NCI-H526 treated with DMSO at 0.1 percent for 48 hours (cell line): ENCODE measurements around the gene PAX1.

Source experiments
- DNase-seq: peaks from one replicate; lab custom pipeline; 2025; lab: John Stamatoyannopoulos, UW

The PAX1 gene

GRCh38 chr20:21703717-21704407 is 1.6 kb upstream of the PAX1 start:
- DNase-seq: no peak

- no peak for DNase-seq
These were observed 767 bp upstream of the PAX1 start for GRCh38 chr20:21704408-21705385.

DNA sequence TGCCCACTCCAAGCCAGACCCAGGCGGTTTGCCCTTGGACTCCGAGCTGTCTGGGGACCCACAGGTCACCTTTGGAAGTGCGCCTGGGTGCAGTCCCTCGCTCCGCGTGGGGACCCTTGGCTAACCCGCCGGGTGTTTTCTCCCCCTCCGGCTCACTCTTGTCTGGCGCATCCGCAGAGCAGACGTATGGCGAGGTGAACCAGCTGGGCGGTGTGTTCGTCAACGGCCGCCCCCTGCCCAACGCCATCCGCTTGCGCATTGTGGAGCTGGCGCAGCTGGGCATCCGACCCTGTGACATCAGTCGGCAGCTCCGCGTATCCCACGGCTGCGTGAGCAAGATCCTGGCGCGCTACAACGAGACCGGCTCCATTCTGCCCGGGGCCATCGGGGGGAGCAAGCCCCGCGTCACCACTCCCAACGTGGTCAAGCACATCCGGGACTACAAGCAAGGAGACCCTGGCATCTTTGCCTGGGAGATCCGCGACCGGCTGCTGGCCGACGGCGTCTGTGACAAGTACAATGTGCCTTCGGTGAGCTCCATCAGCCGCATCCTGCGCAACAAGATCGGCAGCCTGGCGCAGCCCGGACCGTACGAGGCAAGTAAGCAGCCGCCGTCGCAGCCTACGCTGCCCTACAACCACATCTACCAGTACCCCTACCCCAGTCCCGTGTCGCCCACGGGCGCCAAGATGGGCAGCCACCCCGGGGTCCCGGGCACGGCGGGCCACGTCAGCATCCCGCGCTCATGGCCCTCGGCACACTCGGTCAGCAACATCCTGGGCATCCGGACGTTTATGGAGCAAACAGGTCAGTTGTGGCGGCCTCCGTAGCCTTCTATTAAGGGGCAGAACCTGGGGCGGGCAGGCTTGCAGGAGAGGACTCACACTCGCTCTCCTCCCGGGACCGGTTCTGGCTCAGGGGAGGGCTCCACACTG is 1.1 kb downstream of the PAX1 start:
- DNase-seq: peak; percentile 60

- no peak for DNase-seq
These were observed 1.8 kb downstream of the PAX1 start for GRCh38 chr20:21707267-21707666.

- DNase-seq: no peak
These were observed 2.7 kb downstream of the PAX1 start for GRCh38 chr20:21707999-21708737.

- DNase-seq: no peak
These were observed 3.5 kb downstream of the PAX1 start for GRCh38 chr20:21708738-21709534.

GRCh38 chr20:21709535-21709904 is 4.1 kb downstream of the PAX1 start:
- no peak for DNase-seq

DNA sequence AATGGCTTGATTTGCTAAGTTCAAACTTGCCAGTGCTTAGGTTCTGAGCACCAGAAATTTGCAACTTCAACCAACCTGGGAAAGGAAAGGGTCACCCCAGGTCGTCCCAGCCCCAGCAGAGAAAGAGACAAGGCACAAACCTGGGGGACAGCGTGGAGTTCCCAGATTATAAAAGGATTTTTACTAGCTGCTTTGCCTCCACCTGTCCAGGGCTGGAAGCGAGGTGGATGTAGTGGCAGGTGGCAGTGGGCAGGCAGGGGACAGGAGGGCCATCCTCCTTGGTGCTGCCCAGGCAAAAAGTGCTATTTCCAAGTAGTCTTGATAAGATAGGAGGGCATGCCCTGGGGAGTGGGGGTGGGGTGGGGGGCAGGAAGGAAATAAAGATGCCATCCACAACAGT is 4.9 kb downstream of the PAX1 start:
- DNase-seq: no peak

DNA sequence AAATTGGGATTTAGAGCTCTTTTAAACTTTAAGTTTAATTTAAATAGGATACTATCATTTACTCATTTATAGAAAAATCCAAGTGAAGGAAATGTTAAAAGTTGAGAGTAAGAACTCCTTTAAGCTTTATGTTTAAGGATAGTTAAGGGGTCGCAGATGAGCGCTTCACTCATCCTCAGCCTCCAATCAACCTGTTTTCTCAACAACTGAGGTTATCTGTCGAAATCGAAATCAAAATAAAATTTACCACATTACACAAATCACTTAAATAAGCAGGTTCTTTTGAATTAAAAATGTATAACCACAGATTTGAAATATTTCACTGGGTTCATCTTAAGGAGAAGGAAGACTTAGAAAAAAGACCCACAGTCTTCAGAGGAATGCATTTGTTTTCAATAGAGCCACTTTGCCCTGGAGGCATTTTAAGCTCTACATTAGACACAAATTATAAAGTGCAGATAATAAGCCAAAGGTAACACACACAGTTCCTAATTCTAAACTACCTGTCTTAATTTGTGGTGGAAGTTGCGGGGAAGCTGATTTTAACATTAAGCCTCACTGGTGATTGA is 5.5 kb downstream of the PAX1 start:
- DNase-seq: no peak

DNA sequence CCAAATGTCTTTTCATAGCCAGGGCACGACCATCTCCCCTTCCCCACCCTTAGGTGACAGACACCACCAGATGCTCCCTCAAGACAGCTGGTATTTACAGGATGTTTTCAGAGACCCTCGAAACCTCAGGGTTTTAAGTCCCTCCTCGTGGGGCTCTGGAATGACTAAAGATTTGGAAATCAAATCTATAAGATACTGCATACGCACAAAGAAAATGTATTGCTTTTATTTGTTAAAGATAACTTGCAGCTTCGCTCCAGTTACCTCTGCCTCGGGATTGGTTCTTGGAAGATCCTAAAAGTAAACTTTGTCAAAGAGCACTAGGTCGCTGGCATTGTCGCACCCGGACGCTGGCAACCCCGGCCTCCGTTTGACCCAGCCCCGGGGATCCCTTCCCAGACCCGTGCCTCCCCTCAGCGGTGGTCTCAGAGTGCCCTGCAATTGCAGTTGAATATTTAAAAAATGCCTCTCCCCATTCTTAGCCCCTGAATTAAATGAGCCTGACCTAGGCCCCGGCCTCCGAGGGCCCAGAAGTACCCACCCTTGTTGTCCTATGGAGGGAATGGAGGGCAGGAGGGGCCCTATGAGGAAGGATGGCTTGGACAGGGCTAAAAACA is 7.1 kb downstream of the PAX1 start:
- no peak for DNase-seq

GRCh38 chr20:21713470-21713869 is 8.0 kb downstream of the PAX1 start:
- no peak for DNase-seq

GRCh38 chr20:21713901-21714296 is 8.4 kb downstream of the PAX1 start:
- DNase-seq: no peak

DNA sequence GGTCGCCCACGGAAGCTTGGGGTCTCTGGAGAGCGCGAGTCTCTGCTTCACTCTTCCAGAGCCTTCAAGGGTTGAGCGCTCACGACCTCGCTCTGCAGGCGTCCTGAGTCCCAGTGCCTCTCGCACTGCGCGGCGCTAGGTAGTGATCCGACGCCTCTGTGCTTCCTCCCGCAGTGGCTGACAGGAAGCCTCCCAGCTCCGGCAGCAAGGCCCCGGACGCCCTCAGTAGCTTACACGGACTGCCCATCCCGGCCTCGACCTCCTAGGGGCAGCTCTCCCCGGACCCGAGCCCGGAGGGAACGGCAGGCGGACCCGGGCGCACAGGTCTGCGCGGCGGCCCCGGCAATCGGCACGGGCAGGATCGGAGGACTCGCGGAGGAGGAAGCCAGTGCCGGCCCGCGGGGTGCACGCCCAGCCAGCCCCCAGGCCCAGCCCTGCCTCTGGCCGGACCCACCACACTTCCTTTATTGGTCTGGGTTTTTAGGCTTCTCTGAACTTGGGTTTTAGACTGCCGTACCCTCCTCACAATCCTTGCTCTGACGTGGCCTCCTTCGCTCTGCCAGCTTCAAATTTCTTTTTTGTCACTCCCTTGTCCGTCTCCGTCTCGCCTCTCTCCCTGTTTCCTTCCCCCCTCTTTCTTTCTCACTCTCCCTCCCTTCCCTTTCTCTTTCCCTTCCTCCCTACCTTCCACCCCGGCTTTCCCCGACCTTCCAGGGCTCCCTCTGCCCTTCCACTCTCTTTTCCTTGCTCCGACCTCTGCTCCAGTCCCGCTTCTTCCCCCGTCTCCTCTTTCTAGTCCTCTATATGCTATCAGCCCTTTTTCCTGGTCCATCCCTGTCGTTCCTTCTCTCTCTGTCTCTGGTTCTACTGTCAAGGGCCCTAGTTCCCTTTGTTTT is 9.1 kb downstream of the PAX1 start:
- no peak for DNase-seq

DNA sequence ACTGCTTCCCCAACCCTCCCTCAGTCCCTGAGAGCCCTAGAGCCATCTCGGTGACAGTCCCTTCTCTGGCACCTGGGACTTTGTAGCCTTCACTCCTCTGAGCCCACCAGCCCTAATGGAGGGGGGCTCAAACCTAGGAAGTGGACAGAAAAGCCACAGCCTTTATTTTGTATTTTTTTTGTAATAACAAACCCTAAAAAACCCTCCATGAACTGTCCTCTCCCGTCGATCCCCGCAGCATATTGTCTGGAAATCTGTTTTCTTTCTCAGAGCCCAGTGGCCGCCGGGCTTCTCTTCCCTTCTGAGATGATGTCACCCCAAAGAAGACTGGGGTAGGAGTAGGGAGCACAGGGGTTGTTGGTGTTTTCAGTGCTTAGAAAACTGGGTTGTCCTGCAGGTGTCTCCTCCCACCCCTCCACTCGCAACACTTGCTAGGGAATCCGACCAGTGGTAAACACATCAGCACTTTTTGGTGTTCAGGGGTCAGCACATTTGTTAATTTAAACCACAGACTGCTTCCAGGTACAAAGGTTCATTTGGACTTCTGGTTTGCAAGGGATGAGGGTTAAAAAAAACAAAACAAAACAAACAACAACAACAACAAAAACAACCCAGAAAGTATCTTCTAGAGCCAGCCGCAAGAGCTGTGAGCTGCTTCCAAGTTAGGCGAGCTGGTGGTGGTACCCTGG is 9.9 kb downstream of the PAX1 start:
- DNase-seq: no peak

- peak; percentile 73 for DNase-seq
These were observed 14.2 kb downstream of the PAX1 start for GRCh38 chr20:21719592-21720214.

GRCh38 chr20:21725892-21726291 is 20.4 kb downstream of the PAX1 start:
- no peak for DNase-seq

- DNase-seq: peak; percentile 54
These were observed 23.9 kb downstream of the PAX1 start for GRCh38 chr20:21729316-21729715.

- DNase-seq: no peak
These were observed 33.7 kb downstream of the PAX1 start for GRCh38 chr20:21739161-21739560.
